GM12878 (cell line): ENCODE measurements around the gene IKZF1.

Experiments
- CREB1 ChIP-seq: IDR thresholded peaks from 2 replicates; pipeline ENCODE4 v1.6.1; 2012; ENCODE audit warnings: low read depth, mild to moderate bottlenecking, inconsistent platforms
- FOXM1 ChIP-seq: IDR thresholded peaks from 2 replicates; pipeline ENCODE4 v1.6.1; 2012; ENCODE audit warnings: low read depth, mild to moderate bottlenecking, inconsistent platforms, low read length, moderate library complexity
- POU2F2 ChIP-seq: IDR thresholded peaks from 3 replicates; pipeline ENCODE4 v1.6.1; 2011; ENCODE audit warnings: low read depth, mild to moderate bottlenecking, low read length, borderline replicate concordance
- TF ChIP-seq, protein P1 (sequence below), 3 experiments: IDR thresholded peaks in 2 of 3; conservative IDR thresholded peaks in 1 of 3; 2 replicates each; pipeline ENCODE4 v1.5.1; 2011; ENCODE audit warnings: low read depth in 3 of 3, low read length in 3 of 3, mild to moderate bottlenecking in 3 of 3, control low read depth in 2 of 3, moderate library complexity in 2 of 3, inconsistent platforms in 1 of 3, mixed read lengths in 1 of 3; ENCODE audit not compliant: control insufficient read depth in 2 of 3, insufficient read depth in 1 of 3; ENCODE audit errors: extremely low read depth in 1 of 3

DNA sequence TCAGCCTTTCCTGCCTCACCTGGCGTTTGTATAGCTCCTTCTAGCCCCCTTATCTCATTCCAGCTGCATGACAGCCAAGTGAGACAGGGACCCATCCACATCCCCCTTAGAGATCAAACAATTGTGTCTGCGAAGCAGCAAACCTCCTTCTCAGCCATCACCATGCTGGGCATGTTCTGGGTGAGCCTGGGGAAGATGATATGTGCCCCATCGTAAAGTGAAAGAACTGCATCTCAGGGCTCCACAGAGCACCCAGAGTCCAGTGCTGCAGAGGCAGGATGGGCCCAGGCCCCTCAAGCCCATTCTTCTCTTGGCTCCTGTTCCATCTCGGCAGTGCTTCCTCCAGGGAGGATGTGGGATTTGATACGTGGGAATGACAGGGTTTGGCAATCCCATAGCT is 102.4 kb downstream of the IKZF1 start:
- TF ChIP-seq, protein P1, sequence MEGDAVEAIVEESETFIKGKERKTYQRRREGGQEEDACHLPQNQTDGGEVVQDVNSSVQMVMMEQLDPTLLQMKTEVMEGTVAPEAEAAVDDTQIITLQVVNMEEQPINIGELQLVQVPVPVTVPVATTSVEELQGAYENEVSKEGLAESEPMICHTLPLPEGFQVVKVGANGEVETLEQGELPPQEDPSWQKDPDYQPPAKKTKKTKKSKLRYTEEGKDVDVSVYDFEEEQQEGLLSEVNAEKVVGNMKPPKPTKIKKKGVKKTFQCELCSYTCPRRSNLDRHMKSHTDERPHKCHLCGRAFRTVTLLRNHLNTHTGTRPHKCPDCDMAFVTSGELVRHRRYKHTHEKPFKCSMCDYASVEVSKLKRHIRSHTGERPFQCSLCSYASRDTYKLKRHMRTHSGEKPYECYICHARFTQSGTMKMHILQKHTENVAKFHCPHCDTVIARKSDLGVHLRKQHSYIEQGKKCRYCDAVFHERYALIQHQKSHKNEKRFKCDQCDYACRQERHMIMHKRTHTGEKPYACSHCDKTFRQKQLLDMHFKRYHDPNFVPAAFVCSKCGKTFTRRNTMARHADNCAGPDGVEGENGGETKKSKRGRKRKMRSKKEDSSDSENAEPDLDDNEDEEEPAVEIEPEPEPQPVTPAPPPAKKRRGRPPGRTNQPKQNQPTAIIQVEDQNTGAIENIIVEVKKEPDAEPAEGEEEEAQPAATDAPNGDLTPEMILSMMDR (IDR thresholded peaks at IDR 0.05 in 2 of 3, conservative IDR thresholded peaks at IDR 0.05 in 1 of 3; ENCODE audit: control insufficient read depth in 2 of 3, extremely low read depth in 1 of 3, insufficient read depth in 1 of 3, low read depth in 3 of 3, low read length in 3 of 3): no peak
- TF ChIP-seq CREB1: no peak
- TF ChIP-seq POU2F2: no peak
- TF ChIP-seq FOXM1: no peak
